H1 (cell line): ENCODE measurements around the gene AZGP1. TPM values are rescaled to one million over a fixed set of nuclear protein-coding genes. Genes with fewer than 3 reads are reported as not detected.

Experiments
- CHD1 ChIP-seq: IDR thresholded peaks from 2 replicates; pipeline ENCODE4 v1.6.1; 2012; ENCODE audit warnings: low read depth, low read length, improper control_type of control experiment
- GTF2F1 ChIP-seq: IDR thresholded peaks from 2 replicates; pipeline ENCODE4 v1.6.1; 2012; ENCODE audit warnings: low read depth, low read length, improper control_type of control experiment, borderline replicate concordance
- RFX5 ChIP-seq: IDR thresholded peaks from 2 replicates; pipeline ENCODE4 v1.6.1; 2011; ENCODE audit warnings: low read depth, low read length, improper control_type of control experiment, borderline replicate concordance
- polyA plus RNA-seq, 7 experiments: library from polyadenylated mRNA; depleted of rRNA in 3 of 7; stranded (reverse) in 5 of 7; unstranded in 2 of 7; fragments of >200 nt in 5 of 7; fragments of 200-250 nt in 2 of 7; gene quantifications; 1 replicate in 5 of 7; 2 replicates in 1 of 7; 4 replicates in 1 of 7; pipeline versions ENCODE4 v1.2.1 to v1.2.3, GENCODE V29; 2011 to 2013; ENCODE audit warnings: missing spikeins in 2 of 7, mixed read lengths in 2 of 7
- total RNA-seq: library from RNA; stranded (reverse); fragmentation: NEBNext Ultra II Directional; extraction: Animal tissue kit (Norgen Biotek cat#: 25700); gene quantifications from 2 replicates; pipeline ENCODE4 v1.2.1, GENCODE V29; 2021
- TF ChIP-seq, protein P1 (sequence below): IDR thresholded peaks from 2 replicates; pipeline ENCODE4 v1.6.1; 2012; ENCODE audit warnings: low read length, inconsistent platforms

The AZGP1 gene
- total and polyA plus RNA-seq, 2 of the 8 experiments (the other 6 are each of a cell fraction or from before 2014, with no cell fraction given) = 0.52 to 0.68 TPM

DNA sequence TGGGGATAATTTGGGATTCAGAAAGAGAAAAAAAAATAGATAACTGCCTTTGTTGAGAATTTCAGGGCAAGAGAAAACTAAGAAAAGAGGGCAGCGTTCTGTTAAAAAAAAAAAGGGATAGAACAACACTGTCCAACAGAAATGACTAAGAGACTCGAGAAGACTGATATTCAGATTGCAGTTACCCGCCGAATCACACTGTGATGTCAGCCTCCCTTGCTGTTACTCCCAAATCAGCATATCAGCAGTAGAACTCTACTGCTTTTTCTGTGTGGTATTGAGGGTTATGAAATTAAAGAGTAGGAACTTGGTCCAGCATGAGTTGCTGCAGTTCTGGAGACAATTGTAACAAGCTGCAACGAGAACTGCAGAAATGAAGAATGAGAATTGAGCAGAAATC is 48.3 kb downstream of the AZGP1 start (continued):
- TF ChIP-seq CHD1 (no peak), GTF2F1 (no peak), RFX5 (no peak)
- TF ChIP-seq, protein P1, sequence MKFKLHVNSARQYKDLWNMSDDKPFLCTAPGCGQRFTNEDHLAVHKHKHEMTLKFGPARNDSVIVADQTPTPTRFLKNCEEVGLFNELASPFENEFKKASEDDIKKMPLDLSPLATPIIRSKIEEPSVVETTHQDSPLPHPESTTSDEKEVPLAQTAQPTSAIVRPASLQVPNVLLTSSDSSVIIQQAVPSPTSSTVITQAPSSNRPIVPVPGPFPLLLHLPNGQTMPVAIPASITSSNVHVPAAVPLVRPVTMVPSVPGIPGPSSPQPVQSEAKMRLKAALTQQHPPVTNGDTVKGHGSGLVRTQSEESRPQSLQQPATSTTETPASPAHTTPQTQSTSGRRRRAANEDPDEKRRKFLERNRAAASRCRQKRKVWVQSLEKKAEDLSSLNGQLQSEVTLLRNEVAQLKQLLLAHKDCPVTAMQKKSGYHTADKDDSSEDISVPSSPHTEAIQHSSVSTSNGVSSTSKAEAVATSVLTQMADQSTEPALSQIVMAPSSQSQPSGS = no peak
